Measurements from ENCODE around the gene C10orf90.

C10orf90 gene

GRCh38 chr10:126409821-126410220, 260.7 kb downstream of the C10orf90 start:
- no peak for DNase-seq

- DNase-seq: no peak
Measured at GRCh38 chr10:126408953-126409641, 261.4 kb downstream of the C10orf90 start.

GRCh38 chr10:126407831-126408230, 262.7 kb downstream of the C10orf90 start:
- no peak for DNase-seq

GRCh38 chr10:126405239-126405775, 265.2 kb downstream of the C10orf90 start:
- DNase-seq: no peak

DNA sequence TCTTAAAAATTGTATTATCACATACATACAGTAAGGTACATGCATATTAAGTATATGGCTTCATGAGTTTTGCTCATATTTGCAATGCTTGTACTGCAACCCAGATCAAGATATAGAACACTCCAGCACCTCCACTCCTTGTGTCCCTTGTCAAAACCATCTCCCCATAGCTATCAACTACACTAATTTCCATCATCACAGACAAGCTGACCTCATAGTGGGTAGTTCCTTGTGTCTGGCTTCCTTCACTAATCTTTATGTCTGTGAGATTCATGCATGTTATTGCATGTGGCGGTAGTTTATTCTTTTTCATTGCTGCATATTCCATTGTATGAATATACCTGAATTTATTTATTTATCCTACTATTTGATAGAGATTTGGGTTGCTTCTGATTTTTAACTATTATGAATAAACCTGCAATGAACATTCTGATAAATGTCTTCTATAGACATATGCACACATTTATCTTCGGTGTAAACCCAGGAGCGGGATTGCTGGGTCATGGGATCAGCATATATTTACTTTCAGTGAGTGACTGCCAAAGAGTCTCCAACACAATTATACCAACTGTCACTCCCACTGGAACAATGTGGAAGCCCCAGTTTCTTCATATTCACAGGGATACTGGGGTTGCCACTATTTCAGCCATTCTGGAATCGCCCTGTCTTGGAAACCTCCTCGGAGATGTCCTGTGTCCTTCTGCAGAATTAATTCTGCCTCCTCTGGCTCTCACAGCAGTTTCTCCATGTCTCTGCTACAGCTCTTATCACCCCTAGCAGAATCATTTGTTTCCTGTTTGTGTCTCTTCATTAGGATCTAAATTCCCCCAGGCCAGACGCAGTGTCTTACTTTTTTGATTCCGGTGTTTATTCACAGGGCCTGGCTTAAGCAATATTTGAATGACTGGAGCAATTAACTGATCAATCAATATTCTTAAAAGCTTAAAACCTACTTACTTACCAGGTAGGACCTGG, 267.5 kb downstream of the C10orf90 start:
- DNase-seq: no peak

DNA sequence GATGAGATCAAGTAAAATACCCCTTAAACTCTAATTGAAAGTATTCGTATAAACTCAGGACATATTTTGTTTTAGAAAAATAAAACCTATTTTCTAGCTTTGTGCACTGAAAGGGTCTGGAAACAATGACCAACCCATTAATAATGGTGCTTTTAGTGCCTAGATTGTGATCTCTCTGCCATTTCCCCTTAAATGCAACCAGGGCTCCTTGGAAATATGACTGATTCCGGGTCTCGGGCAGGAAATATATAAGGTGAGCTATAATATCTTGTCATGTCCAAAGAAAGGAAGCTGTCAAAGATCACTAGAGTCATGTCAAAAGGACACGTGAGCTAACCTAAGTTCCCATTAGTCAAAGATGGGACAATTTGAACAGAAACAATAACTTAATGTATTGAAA, 269.9 kb downstream of the C10orf90 start:
- no peak for DNase-seq

DNA sequence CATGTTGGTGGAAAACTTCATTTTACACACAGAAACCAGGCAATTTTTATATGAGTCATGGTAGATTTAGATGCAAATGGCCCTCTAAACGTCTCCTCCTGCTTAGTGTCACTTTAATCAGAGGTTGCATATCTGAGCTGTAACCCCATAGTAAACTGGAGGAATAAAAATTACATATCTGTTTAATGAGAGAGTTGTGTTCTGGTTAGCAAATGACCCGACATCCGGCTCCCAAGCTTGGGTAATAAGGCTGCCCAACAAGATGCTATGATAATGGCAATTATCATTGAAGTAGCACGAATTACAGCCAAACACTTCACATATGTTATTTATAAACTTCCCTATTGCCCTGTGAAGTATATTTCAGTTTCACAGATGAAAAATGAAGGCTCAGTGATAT, 271.6 kb downstream of the C10orf90 start:
- no peak for DNase-seq

- DNase-seq: no peak
Measured at GRCh38 chr10:126398383-126398743, 272.1 kb downstream of the C10orf90 start.

DNA sequence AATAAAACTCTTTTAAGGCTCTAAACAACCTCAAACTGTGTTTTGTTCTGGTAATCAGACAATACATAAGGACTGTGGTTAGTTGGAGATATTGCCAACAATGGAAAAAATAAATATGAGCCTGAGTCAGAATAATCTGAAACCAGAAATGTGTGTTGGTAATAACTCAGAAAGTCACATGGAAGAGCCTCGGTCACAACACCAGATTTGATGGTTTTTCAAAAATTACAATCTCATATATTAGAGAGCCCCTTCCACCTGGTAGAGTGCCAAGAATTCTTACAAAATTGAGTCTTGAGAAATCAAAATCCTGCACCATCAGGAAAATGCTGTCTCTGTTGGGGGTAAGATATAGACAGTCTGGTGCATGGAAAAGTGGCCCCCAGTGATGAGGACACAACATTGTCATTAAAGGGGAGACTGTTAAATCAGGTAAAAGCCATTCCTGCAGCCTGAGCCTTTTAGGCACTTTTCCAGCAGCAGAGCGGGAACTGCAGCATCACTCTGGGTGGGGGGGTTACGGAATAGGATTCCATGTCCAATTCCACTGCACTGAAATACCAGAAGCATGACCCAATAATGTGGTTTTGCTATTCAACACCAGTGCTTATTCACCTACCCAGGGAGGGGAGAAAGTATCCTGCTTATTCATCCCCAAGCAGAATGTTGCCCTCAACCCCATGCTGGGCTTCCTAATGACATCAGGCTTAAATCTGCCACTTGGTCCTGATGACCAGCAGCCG, 272.7 kb downstream of the C10orf90 start:
- DNase-seq: no peak

DNA sequence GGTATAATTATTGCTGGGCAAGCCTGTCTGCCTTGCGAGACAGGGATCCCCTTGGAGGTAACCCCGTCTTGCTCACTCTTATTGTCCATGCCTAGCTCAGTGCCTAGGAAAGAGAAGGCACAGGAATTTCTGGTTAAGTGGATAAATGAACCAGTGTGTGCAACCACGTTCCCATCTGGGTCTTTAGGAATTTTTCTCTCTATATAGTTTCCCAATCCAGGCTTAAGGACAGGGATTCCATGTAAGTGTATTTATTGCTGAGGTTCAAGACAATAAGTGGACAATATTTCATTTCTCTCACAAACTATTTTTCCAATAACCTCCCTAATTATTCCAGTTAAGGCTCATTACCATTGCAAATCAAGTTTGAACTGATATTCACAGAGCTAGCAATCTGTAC, 273.3 kb downstream of the C10orf90 start:
- no peak for DNase-seq

- no peak for DNase-seq
Measured at GRCh38 chr10:126394948-126395347, 275.5 kb downstream of the C10orf90 start.

DNA sequence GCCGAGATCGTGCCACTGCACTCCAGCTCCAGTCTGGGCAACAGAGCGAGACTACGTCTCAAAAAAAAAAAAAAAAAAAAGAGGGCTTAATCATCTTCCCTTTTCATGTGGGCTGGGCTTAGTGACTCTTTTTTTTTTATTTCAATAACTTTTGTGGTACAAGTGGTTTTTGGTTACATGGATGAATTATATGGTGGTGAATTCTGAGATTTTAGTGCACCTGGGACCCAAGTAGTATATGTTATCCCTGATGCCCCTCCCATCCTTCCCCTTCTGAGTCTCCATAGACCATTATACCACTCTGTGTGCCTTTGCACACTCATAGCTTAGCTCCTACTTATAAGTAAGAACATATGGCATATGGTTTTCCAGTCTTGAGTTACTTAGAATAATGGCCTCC, 277.4 kb downstream of the C10orf90 start:
- DNase-seq: no peak

DNA sequence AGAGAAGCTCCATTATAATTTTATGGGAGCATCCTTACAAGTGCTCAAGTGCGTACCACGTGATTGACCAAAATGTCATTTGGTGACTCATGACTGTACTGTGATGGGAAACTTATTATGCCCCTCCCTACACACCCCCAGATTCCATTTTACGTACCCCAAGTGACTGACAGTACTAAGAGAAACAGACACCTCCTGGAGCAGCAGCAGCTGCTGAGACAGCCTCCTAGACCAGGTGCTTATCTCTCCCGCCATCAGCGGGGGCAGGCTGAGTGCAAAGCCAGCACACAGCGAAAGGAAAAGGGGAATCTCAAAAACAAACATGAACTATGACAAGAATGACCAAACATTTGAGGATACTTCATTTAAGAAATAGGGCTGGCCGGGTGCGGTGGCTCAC, 278.0 kb downstream of the C10orf90 start:
- no peak for DNase-seq

GRCh38 chr10:126392068-126392467, 278.4 kb downstream of the C10orf90 start:
- DNase-seq: no peak

DNA sequence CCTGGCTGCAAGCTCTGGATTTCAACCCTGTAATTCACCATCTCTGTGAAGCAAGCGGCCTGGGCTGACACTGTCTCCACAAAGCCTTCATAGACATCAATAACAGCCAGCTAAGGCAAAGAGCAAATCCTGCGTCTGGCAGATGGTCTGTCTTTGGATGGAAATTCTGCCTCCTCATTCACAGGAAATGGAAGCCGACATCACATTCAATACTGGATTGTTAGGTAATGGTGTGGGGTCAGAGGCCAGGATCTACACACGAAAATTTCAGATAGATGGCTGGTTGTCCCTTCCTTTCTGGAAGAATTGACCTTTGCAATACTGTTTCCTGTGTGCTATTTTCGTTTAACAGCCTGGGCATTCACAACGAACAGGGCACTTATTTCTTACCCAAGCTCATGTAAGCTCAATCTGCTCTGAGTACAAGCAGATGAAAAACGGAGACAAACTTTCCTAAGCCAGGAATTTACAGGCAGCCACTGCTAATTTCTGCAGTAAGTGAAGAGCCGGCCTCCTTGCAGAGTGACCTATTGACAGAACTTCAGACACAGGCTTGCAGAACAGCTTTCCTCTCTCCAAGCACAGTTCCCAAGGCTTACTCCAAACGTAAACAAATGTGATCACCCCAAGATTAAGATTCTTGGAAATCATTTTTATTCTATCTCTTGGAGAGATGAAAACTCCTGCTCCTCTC, 279.2 kb downstream of the C10orf90 start:
- DNase-seq: no peak

GRCh38 chr10:126390324-126390723, 280.2 kb downstream of the C10orf90 start:
- no peak for DNase-seq

DNA sequence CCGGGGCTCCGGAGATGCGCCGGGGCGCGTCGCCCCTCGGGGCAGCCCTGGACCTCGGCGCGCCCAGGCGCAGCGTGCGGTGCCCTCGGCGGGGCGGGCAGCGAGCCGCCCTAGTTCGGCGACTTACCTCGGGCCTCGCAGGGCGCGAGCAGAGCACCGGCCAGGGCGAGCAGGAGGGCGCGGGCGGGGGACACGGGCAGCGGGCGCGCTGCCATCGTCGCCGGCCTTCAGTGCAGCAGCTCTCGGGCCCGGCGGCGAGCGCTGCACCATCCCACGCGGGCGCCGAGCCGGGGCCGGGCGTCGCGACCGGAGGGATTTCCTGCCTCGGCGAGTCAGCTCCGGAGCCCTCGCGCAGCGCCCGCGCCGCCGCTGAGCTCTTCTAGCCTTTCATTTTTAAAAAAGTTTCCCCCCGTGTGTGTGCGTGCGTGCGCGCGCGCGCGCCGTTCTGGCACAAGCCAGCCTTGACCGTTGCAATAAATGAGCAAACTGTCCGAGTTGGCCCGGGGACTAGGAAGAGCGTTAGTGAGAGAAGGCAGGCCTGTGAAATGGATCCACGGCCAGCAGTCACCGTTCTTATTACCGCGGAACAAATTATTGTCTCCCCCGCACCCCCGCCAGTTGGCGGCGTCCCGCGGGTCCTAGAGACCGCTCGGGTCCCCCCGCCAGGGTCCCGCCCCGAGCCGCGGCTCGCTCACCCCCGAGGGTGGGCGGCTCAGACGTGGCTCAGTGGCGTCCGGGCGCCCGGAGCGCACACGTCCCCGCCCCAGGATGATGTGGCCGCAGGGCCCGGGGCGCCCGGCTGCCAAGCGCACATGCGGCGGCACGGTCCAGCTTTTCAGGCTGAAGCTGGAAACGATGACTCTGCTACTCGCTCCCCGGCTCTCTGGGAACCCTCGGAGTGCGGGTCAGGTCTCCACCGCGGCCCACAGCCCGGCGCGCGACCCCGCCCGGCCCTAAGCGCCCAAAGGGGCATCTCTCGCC, 282.3 kb downstream of the C10orf90 start, which contains the start of gene ADAM12:
Gene ADAM12, minus strand, starts transcription at position 547 of the 981 bp plus-strand sequence. Its CDS starts 332 bp downstream, at position 215.
- DNase-seq: peak; percentile 9

DNA sequence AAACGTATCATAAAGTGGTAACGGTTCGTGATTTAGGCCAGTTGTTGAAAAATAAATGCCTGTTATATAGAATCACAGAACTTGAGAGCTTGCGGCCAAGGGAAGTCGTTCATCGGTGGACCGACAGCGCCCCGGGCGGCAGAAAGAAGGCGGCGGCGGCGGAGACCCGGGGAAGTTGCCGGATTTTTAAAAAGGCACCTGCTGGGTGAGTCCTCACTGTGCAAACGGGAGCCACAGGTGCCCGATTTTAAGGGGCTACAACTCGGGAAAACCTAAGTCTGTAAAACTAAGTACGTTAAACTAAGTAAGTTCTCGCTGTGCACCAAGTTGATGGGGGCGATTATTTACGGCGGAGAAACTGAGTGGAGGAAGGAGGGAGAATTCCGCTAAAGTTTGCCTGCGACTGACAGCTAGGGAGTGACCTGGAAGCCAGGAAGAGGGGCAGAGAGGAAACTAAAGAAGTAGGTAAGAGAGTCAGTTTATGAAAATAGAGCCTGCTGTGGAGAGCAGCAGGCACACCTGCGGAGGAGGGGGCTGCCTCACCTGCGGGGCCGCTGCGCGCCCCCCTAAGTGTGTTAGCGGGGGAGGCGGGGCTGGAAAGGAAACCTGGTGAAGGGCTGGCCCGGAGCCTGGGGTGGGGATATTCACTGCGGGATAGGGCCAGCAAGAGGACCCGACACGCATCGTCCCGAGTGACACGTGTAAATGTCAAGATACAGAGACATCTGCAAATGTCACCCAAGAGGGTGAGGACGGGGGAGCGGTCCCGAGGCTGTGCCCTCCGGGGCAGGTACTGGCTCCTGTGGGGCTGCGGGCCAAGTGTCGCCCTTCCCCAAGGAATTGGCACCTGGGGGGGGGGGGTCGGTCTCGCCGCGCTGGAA, 283.2 kb downstream of the C10orf90 start:
- peak; percentile 43 for DNase-seq

- DNase-seq: no peak
Measured at GRCh38 chr10:126384269-126384873, 286.1 kb downstream of the C10orf90 start.

All from stimulated activated CD4-positive, alpha-beta T cell treated with anti-CD3 and anti-CD28 coated beads, Interleukin-4, amount 100 ng/mL, for 1 hour (primary cell).